Hepatocyte (in vitro differentiated cells): ENCODE measurements around the gene REG3A. TPM values are rescaled to one million over a fixed set of nuclear protein-coding genes. Genes with fewer than 3 reads are reported as not detected.

ENCODE experiments used
- DNase-seq: peaks from one replicate; pipeline ENCODE4 v3.0.0-alpha.2; 2016; ENCODE audit warnings: low spot score
- H2AFZ ChIP-seq: fragments of 200-600 bp; sonication (generic); 2 replicates; pipeline ENCODE4 v1.6.0; 2016; ENCODE audit warnings: antibody characterized with exemption, mild to moderate bottlenecking
- H3K27ac ChIP-seq: fragments of 200-600 bp; sonication (generic); 2 replicates; pipeline ENCODE4 v1.5.1; 2016; ENCODE audit warnings: mild to moderate bottlenecking
- H3K27me3 ChIP-seq: fragments of 200-600 bp; sonication (generic); 2 replicates; pipeline ENCODE4 v1.6.1; 2016
- H3K36me3 ChIP-seq: fragments of 200-600 bp; sonication (generic); replicated peaks from 2 replicates; pipeline ENCODE4 v1.5.1; 2016; ENCODE audit warnings: low read depth; ENCODE audit not compliant: insufficient read depth
- H3K4me1 ChIP-seq: fragments of 200-600 bp; sonication (generic); 2 replicates; pipeline ENCODE4 v1.5.1; 2016; ENCODE audit warnings: mild to moderate bottlenecking, moderate library complexity; ENCODE audit not compliant: insufficient read depth
- H3K4me2 ChIP-seq: fragments of 200-600 bp; sonication (generic); 2 replicates; pipeline ENCODE4 v1.6.0; 2016
- H3K4me3 ChIP-seq: fragments of 200-600 bp; sonication (generic); 2 replicates; pipeline ENCODE4 v1.5.1; 2016; ENCODE audit warnings: mild to moderate bottlenecking
- H3K79me2 ChIP-seq: fragments of 200-600 bp; sonication (generic); 2 replicates; pipeline ENCODE4 v1.6.0; 2017; ENCODE audit warnings: mild to moderate bottlenecking
- H3K9me2 ChIP-seq: fragments of 200-600 bp; sonication (generic); replicated peaks from 2 replicates; pipeline ENCODE4 v1.6.0; 2017; ENCODE audit warnings: mild to moderate bottlenecking; ENCODE audit not compliant: insufficient read depth
- H3K9me3 ChIP-seq: fragments of 200-600 bp; sonication (generic); 2 replicates; pipeline ENCODE4 v1.5.1; 2016; ENCODE audit warnings: low read depth, mild to moderate bottlenecking
- H4K20me1 ChIP-seq: fragments of 200-600 bp; sonication (generic); 2 replicates; pipeline ENCODE4 v1.6.0; 2016; ENCODE audit warnings: mild to moderate bottlenecking; ENCODE audit not compliant: insufficient read depth, poor library complexity, severe bottlenecking
- EZH2 ChIP-seq: fragments of 200-600 bp; sonication (generic); IDR thresholded peaks from 2 replicates; pipeline ENCODE4 v1.6.1; 2016; ENCODE audit warnings: antibody characterized with exemption, mild to moderate bottlenecking, borderline replicate concordance
- EZH2phosphoT487 ChIP-seq: fragments of 200-600 bp; sonication (generic); IDR thresholded peaks from one replicate; pipeline ENCODE4 v1.6.1; 2018; ENCODE audit warnings: antibody characterized with exemption, mild to moderate bottlenecking, low read depth, moderate library complexity; ENCODE audit not compliant: unreplicated experiment, severe bottlenecking
- WGBS: methylation state at CpG from one replicate; pipeline ENCODE4 v1.1.6; 2016; ENCODE audit warnings: low lambda C conversion rate; ENCODE audit errors: missing lambda C conversion rate; 5-methylcytosine and 5-hydroxymethylcytosine counted together
- polyA plus RNA-seq: library from polyadenylated mRNA; unstranded; fragments of >200 nt; fragmentation: Nextera tagmentation; extraction: Ambion mirVana; gene quantifications from 2 replicates; pipeline ENCODE4 v1.2.1, GENCODE V29; 2016
- total RNA-seq: library from RNA; depleted of rRNA; stranded (reverse); fragments of >200 nt; gene quantifications from 2 replicates; pipeline ENCODE4 v1.2.3, GENCODE V29; 2014
- TF ChIP-seq, protein P1 (sequence below): fragments of 200-600 bp; sonication (generic); IDR thresholded peaks from 2 replicates; pipeline ENCODE4 v1.5.1; 2016; ENCODE audit warnings: antibody characterized with exemption, mild to moderate bottlenecking; ENCODE audit not compliant: poor library complexity

The REG3A gene
- total and polyA plus RNA-seq, 2 experiments from 2014 or later: 1.2 to 1.4 TPM

DNA sequence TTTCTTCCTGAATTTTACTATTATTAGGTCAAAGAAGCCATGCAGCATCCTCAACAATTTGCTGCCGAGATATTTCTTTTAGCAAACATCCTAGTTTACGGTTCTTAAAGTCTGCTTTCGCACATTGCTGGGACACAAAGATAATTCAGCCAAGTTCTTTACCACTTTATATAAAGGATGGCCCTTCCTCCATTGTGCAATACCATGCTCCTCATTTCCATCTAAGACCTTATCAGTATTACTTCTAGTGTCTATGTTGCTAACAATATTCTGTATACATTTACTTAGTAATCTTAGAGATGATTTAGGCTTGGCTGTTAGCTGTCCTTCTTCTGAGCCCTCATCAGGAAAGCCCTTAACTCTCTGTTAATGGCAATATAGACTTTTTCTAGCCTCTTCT lies 47.3 kb downstream of the REG3A start:
- no peak for TF ChIP-seq EZH2
- TF ChIP-seq, protein P1, sequence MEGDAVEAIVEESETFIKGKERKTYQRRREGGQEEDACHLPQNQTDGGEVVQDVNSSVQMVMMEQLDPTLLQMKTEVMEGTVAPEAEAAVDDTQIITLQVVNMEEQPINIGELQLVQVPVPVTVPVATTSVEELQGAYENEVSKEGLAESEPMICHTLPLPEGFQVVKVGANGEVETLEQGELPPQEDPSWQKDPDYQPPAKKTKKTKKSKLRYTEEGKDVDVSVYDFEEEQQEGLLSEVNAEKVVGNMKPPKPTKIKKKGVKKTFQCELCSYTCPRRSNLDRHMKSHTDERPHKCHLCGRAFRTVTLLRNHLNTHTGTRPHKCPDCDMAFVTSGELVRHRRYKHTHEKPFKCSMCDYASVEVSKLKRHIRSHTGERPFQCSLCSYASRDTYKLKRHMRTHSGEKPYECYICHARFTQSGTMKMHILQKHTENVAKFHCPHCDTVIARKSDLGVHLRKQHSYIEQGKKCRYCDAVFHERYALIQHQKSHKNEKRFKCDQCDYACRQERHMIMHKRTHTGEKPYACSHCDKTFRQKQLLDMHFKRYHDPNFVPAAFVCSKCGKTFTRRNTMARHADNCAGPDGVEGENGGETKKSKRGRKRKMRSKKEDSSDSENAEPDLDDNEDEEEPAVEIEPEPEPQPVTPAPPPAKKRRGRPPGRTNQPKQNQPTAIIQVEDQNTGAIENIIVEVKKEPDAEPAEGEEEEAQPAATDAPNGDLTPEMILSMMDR: no peak
- no peak for TF ChIP-seq EZH2phosphoT487
- Histone ChIP-seq H3K4me2 (no peak overlapping the region), H4K20me1 (no peaks in the 10 kb centered on the region), H3K27ac (no peak overlapping the region), H2AFZ (no peak overlapping the region), H3K27me3 (no peaks in the 10 kb centered on the region), H3K36me3 (no peaks in the 10 kb centered on the region), H3K4me1 (no peaks in the 10 kb centered on the region), H3K4me3 (no peak overlapping the region), H3K9me2 (no peaks in the 10 kb centered on the region), H3K9me3 (no peaks in the 10 kb centered on the region), H3K79me2 (no peaks in the 10 kb centered on the region)
- 82% methylated on average over 3 of the region's 3 CpGs for WGBS
- no peak for DNase-seq

Other genes starting within 250 kb of the REG3A start
- 0.30 TPM in 1 of 2 replicates, not detected in the other for gene REG3G, start 134.1 kb downstream of the REG3A start, total RNA-seq
- 1.3 and 2.3 TPM in 2 replicates for gene REG3G, start 134.1 kb downstream of the REG3A start, polyA plus RNA-seq
- not detected in 2 replicates for gene REG1B, start 71.8 kb downstream of the REG3A start, total RNA-seq
- not detected in 2 replicates for gene REG1B, start 71.8 kb downstream of the REG3A start, polyA plus RNA-seq
- 0.53 TPM in 1 of 2 replicates, not detected in the other for gene REG1A, start 39.3 kb downstream of the REG3A start, total RNA-seq
- gene REG1A, start 39.3 kb downstream of the REG3A start, polyA plus RNA-seq: not detected in 2 replicates